HepG2 (cell line): ENCODE measurements around the gene EHD1. TPM values are rescaled to one million over a fixed set of nuclear protein-coding genes. Genes with fewer than 3 reads are reported as not detected.

Source experiments
- ATAD3A ChIP-seq: sonication (generic); formaldehyde crosslinking; IDR thresholded peaks from 2 replicates; pipeline ENCODE4 v1.4.0; 2020; ENCODE audit warnings: missing genetic modification reagents
- CCDC6 ChIP-seq: sonication (generic); formaldehyde crosslinking; IDR thresholded peaks from 2 replicates; pipeline ENCODE4 v1.8.1; 2022; ENCODE audit warnings: mild to moderate bottlenecking, missing genetic modification reagents, moderate library complexity
- ISL2 ChIP-seq: sonication (generic); formaldehyde crosslinking; IDR thresholded peaks from 2 replicates; pipeline ENCODE4 v1.5.0; 2020; ENCODE audit warnings: missing genetic modification reagents
- KDM1A ChIP-seq: IDR thresholded peaks from 2 replicates; pipeline ENCODE4 v1.6.1; 2016; ENCODE audit warnings: missing compliant biosample characterization
- KDM2A ChIP-seq: sonication (generic); formaldehyde crosslinking; IDR thresholded peaks from 2 replicates; pipeline ENCODE4 v1.4.0; 2020; ENCODE audit warnings: low read depth, missing genetic modification reagents, borderline replicate concordance
- MAFK ChIP-seq, 2 experiments: IDR thresholded peaks in 1 of 2; conservative IDR thresholded peaks in 1 of 2; 2 replicates each; pipeline ENCODE4 v1.6.1; 2011; ENCODE audit warnings: improper control_type of control experiment in 2 of 2, low read length in 2 of 2
- RAD21 ChIP-seq: fragments of 450-650 bp; formaldehyde crosslinking; IDR thresholded peaks from 2 replicates; pipeline ENCODE4 v1.5.0; 2020; ENCODE audit warnings: mild to moderate bottlenecking
- RBM39 ChIP-seq: fragments of 200-400 bp; formaldehyde crosslinking; IDR thresholded peaks from one replicate; pipeline ENCODE4 v1.6.1; 2018; ENCODE audit warnings: antibody characterized with exemption, mild to moderate bottlenecking, low read depth, low read length; ENCODE audit not compliant: poor library complexity, severe bottlenecking
- RNF219 ChIP-seq: sonication (generic); formaldehyde crosslinking; IDR thresholded peaks from 2 replicates; pipeline ENCODE4 v1.5.0; 2020; ENCODE audit warnings: mild to moderate bottlenecking, missing genetic modification reagents
- SALL2 ChIP-seq: sonication (generic); formaldehyde crosslinking; IDR thresholded peaks from 2 replicates; pipeline ENCODE4 v1.8.1; 2023; ENCODE audit warnings: mild to moderate bottlenecking, missing genetic modification reagents, inconsistent platforms
- SP140L ChIP-seq: sonication (generic); formaldehyde crosslinking; IDR thresholded peaks from 2 replicates; pipeline ENCODE4 v1.4.0; 2020; ENCODE audit warnings: missing genetic modification reagents, borderline replicate concordance
- SRF ChIP-seq: IDR thresholded peaks from 2 replicates; pipeline ENCODE4 v1.6.1; 2011; ENCODE audit warnings: mild to moderate bottlenecking, low read depth, low read length, moderate library complexity
- STAG1 ChIP-seq: sonication (generic); formaldehyde crosslinking; IDR thresholded peaks from 2 replicates; pipeline ENCODE4 v1.4.0; 2020; ENCODE audit warnings: missing genetic modification reagents
- ZKSCAN5 ChIP-seq: sonication (generic); formaldehyde crosslinking; IDR thresholded peaks from 2 replicates; pipeline ENCODE4 v1.5.1; 2020; ENCODE audit warnings: mild to moderate bottlenecking, missing genetic modification reagents
- ZKSCAN8 ChIP-seq: IDR thresholded peaks from 2 replicates; pipeline ENCODE4 v1.6.1; 2016; ENCODE audit warnings: borderline replicate concordance, missing genetic modification reagents, missing compliant biosample characterization
- ZNF530 ChIP-seq: sonication (generic); formaldehyde crosslinking; IDR thresholded peaks from 2 replicates; pipeline ENCODE4 v1.5.0; 2020; ENCODE audit warnings: low read depth, mild to moderate bottlenecking, missing genetic modification reagents
- ZNF556 ChIP-seq: sonication (generic); formaldehyde crosslinking; IDR thresholded peaks from 2 replicates; pipeline ENCODE4 v1.4.0; 2020; ENCODE audit warnings: mild to moderate bottlenecking, missing genetic modification reagents, borderline replicate concordance
- ZNF558 ChIP-seq: sonication (generic); formaldehyde crosslinking; IDR thresholded peaks from 2 replicates; pipeline ENCODE4 v1.9.0; 2022; ENCODE audit warnings: mild to moderate bottlenecking, missing genetic modification reagents, borderline replicate concordance
- ZNF670 ChIP-seq: sonication (generic); formaldehyde crosslinking; IDR thresholded peaks from 2 replicates; pipeline ENCODE4 v1.8.0; 2022; ENCODE audit warnings: mild to moderate bottlenecking, missing genetic modification reagents, borderline replicate concordance
- ZNF777 ChIP-seq: sonication (generic); formaldehyde crosslinking; IDR thresholded peaks from 2 replicates; pipeline ENCODE4 v1.4.0; 2020; ENCODE audit warnings: missing genetic modification reagents
- polyA plus RNA-seq, 8 experiments: library from polyadenylated mRNA; depleted of rRNA in 3 of 8; stranded (reverse) in 7 of 8; unstranded in 1 of 8; fragments of >200 nt; fragmentation: Illumina TruSeq in 4 of 8; extraction: Trizol in 4 of 8; gene quantifications; 2 replicates each; pipeline versions ENCODE4 v1.2.1 to v1.2.3, GENCODE V29; 2011 to 2016; ENCODE audit warnings: low read depth in 4 of 8, missing spikeins in 1 of 8, mixed read lengths in 1 of 8; ENCODE audit not compliant: insufficient read depth in 1 of 8
- total RNA-seq, 5 experiments: library from RNA; depleted of rRNA; stranded (reverse); fragments of >200 nt; fragmentation: Illumina TruSeq; extraction: Trizol; gene quantifications; 2 replicates each; pipeline ENCODE4 v1.2.3, GENCODE V29; 2016; ENCODE audit warnings: low read depth in 1 of 5
- TF ChIP-seq, protein P1 (sequence below): sonication (generic); formaldehyde crosslinking; IDR thresholded peaks from 2 replicates; pipeline ENCODE4 v1.5.0; 2020; ENCODE audit warnings: missing genetic modification reagents
- TF ChIP-seq, protein P2 (sequence below): sonication (generic); formaldehyde crosslinking; IDR thresholded peaks from 2 replicates; pipeline ENCODE4 v1.8.0; 2022; ENCODE audit warnings: mild to moderate bottlenecking, missing genetic modification reagents, moderate library complexity
- TF ChIP-seq, protein P3 (sequence below): sonication (generic); formaldehyde crosslinking; IDR thresholded peaks from 2 replicates; pipeline ENCODE4 v1.5.1; 2020; ENCODE audit warnings: mild to moderate bottlenecking, moderate library complexity, missing genetic modification reagents

EHD1 gene
- total and polyA plus RNA-seq, 2 of the 13 experiments (the other 11 are each of a cell fraction or from before 2014, with no cell fraction given) = 23.6 to 26.6 TPM

GRCh38 chr11:64916775-64917662 lies 38.6 kb upstream of the EHD1 start, which contains the start of gene ATG2A (continued):
- TF ChIP-seq SRF (no peak), KDM1A (CRISPR knock-in tag) (no peak), STAG1 (CRISPR knock-in tag) (no peak), SP140L (CRISPR knock-in tag) (no peak; the same call in 1 of the 2 replicates), ZNF556 (peak; percentile 70; the same call in 1 of the 2 replicates), ISL2 (CRISPR knock-in tag) (no peak; the same call in 1 of the 2 replicates), RAD21 (CRISPR knock-in tag) (peak; percentile 36; the same call in 1 of the 2 replicates), RBM39 (no peak), ZKSCAN5 (CRISPR knock-in tag) (no peak), MAFK (conservative IDR thresholded peaks at IDR 0.05 in 1 of 2, IDR thresholded peaks at IDR 0.05 in 1 of 2; ENCODE audit: low read length in 2 of 2) (no peak), ZNF558 (CRISPR knock-in tag) (no peak; the same call in 1 of the 2 replicates), ZNF670 (CRISPR knock-in tag) (peak; percentile 75; the same call in 1 of the 2 replicates), SALL2 (CRISPR knock-in tag) (no peak; the same call in 1 of the 2 replicates), ATAD3A (no peak), ZNF530 (CRISPR knock-in tag) (no peak), RNF219 (CRISPR knock-in tag) (no peak), KDM2A (peak; percentile 29; the same call in 1 of the 2 replicates), ZNF777 (CRISPR knock-in tag) (no peak), ZKSCAN8 (CRISPR knock-in tag) (no peak), CCDC6 (CRISPR knock-in tag) (no peak)
- TF ChIP-seq, protein P1, sequence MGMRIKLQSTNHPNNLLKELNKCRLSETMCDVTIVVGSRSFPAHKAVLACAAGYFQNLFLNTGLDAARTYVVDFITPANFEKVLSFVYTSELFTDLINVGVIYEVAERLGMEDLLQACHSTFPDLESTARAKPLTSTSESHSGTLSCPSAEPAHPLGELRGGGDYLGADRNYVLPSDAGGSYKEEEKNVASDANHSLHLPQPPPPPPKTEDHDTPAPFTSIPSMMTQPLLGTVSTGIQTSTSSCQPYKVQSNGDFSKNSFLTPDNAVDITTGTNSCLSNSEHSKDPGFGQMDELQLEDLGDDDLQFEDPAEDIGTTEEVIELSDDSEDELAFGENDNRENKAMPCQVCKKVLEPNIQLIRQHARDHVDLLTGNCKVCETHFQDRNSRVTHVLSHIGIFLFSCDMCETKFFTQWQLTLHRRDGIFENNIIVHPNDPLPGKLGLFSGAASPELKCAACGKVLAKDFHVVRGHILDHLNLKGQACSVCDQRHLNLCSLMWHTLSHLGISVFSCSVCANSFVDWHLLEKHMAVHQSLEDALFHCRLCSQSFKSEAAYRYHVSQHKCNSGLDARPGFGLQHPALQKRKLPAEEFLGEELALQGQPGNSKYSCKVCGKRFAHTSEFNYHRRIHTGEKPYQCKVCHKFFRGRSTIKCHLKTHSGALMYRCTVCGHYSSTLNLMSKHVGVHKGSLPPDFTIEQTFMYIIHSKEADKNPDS (CRISPR knock-in tag) = peak; percentile 58; the same call in 1 of the 2 replicates
- TF ChIP-seq, protein P2, sequence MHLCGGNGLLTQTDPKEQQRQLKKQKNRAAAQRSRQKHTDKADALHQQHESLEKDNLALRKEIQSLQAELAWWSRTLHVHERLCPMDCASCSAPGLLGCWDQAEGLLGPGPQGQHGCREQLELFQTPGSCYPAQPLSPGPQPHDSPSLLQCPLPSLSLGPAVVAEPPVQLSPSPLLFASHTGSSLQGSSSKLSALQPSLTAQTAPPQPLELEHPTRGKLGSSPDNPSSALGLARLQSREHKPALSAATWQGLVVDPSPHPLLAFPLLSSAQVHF (CRISPR knock-in tag) = 0 out of 2 replicates have a peak, but pooled peaks have one; percentile 43
- TF ChIP-seq, protein P3, sequence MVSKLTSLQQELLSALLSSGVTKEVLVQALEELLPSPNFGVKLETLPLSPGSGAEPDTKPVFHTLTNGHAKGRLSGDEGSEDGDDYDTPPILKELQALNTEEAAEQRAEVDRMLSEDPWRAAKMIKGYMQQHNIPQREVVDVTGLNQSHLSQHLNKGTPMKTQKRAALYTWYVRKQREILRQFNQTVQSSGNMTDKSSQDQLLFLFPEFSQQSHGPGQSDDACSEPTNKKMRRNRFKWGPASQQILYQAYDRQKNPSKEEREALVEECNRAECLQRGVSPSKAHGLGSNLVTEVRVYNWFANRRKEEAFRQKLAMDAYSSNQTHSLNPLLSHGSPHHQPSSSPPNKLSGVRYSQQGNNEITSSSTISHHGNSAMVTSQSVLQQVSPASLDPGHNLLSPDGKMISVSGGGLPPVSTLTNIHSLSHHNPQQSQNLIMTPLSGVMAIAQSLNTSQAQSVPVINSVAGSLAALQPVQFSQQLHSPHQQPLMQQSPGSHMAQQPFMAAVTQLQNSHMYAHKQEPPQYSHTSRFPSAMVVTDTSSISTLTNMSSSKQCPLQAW (CRISPR knock-in tag) = peak; percentile 44; the same call in 1 of the 2 replicates
